ENCODE data around the gene SUPT4H1. TPM values are rescaled to one million over a fixed set of nuclear protein-coding genes. Genes with fewer than 3 reads are reported as not detected.

Gene SUPT4H1
- total RNA-seq, 1 experiment from 2014 or later = 46.0 TPM

- no peak for DNase-seq (ENCODE audit: low read depth)
Observed at GRCh38 chr17:58330538-58330996, 21.4 kb downstream of the SUPT4H1 start.

- DNase-seq (ENCODE audit: low read depth) = no peak
Observed at GRCh38 chr17:58329810-58330537, 22.0 kb downstream of the SUPT4H1 start.

GRCh38 chr17:58329035-58329809 is 22.8 kb downstream of the SUPT4H1 start:
- no peak for DNase-seq (ENCODE audit: low read depth)

- no peak for DNase-seq (ENCODE audit: low read depth)
Observed at GRCh38 chr17:58328195-58329034, 23.6 kb downstream of the SUPT4H1 start, which contains the start of gene TSPOAP1. TSPOAP1 (minus strand) TSS chr17:58328795; CDS start chr17:58327920, 875 bp downstream.

GRCh38 chr17:58327363-58328194 is 24.4 kb downstream of the SUPT4H1 start:
- DNase-seq (ENCODE audit: low read depth) = no peak

- no peak for DNase-seq (ENCODE audit: low read depth)
Observed at GRCh38 chr17:58326609-58327362, 25.2 kb downstream of the SUPT4H1 start.

- no peak for DNase-seq (ENCODE audit: low read depth)
Observed at GRCh38 chr17:58325976-58326468, 26.0 kb downstream of the SUPT4H1 start.

GRCh38 chr17:58325289-58325726 is 26.7 kb downstream of the SUPT4H1 start:
- DNase-seq (ENCODE audit: low read depth) = no peak

- DNase-seq (ENCODE audit: low read depth) = no peak
Observed at GRCh38 chr17:58324409-58325288, 27.4 kb downstream of the SUPT4H1 start.

GRCh38 chr17:58324056-58324408 is 28.0 kb downstream of the SUPT4H1 start:
- DNase-seq (ENCODE audit: low read depth) = no peak

GRCh38 chr17:58323366-58324055 is 28.5 kb downstream of the SUPT4H1 start:
- no peak for DNase-seq (ENCODE audit: low read depth)

- DNase-seq (ENCODE audit: low read depth) = no peak
Observed at GRCh38 chr17:58322581-58323185, 29.3 kb downstream of the SUPT4H1 start.

GRCh38 chr17:58321571-58322525 is 30.2 kb downstream of the SUPT4H1 start:
- DNase-seq (ENCODE audit: low read depth) = no peak

GRCh38 chr17:58320570-58321323 is 31.3 kb downstream of the SUPT4H1 start:
- no peak for DNase-seq (ENCODE audit: low read depth)

- DNase-seq (ENCODE audit: low read depth) = no peak
Observed at GRCh38 chr17:58320163-58320558, 31.8 kb downstream of the SUPT4H1 start.
